ENCODE results near the gene IL9R.

IL9R gene

GRCh38 chrX:155997436-155997835, at the start of gene IL9R:
TSS of gene IL9R (plus strand) at chrX:155997696. CDS start at chrX:155997760, 64 bp downstream.
- Histone ChIP-seq H3K36me3 (ENCODE audit: insufficient read depth, low read length) (no peaks in the 10 kb centered on the region), H3K79me2 (ENCODE audit: control insufficient read depth, insufficient read depth, low read length, unreplicated experiment) (no peaks in the 10 kb centered on the region), H3K4me3 (ENCODE audit: low read depth, low read length) (no peak within 1 kb of the TSS), H3K27me3 (ENCODE audit: insufficient read depth, low read length) (no peaks in the 10 kb centered on the region), H2AFZ (ENCODE audit: low read length, unreplicated experiment) (no peak within 1 kb of the TSS), H3K27ac (ENCODE audit: low read depth, low read length) (no peak within 1 kb of the TSS), H3K4me1 (ENCODE audit: control insufficient read depth, insufficient read depth, low read length, unreplicated experiment) (no peaks in the 10 kb centered on the region)

GRCh38 chrX:155949098-155949497, 48.4 kb upstream of the IL9R start:
- Histone ChIP-seq H3K27me3 (ENCODE audit: insufficient read depth, low read length) (no peaks in the 10 kb centered on the region), H2AFZ (ENCODE audit: low read length, unreplicated experiment) (no peak overlapping the region), H3K27ac (ENCODE audit: low read depth, low read length) (no peak overlapping the region), H3K36me3 (ENCODE audit: insufficient read depth, low read length) (no peaks in the 10 kb centered on the region), H3K4me1 (ENCODE audit: control insufficient read depth, insufficient read depth, low read length, unreplicated experiment) (no peaks in the 10 kb centered on the region), H3K4me3 (ENCODE audit: low read depth, low read length) (no peak overlapping the region), H3K79me2 (ENCODE audit: control insufficient read depth, insufficient read depth, low read length, unreplicated experiment) (no peaks in the 10 kb centered on the region)

GRCh38 chrX:155951237-155951789, 46.2 kb upstream of the IL9R start:
- Histone ChIP-seq H3K36me3 (ENCODE audit: insufficient read depth, low read length) (no peaks in the 10 kb centered on the region), H3K27ac (ENCODE audit: low read depth, low read length) (no peak overlapping the region), H3K79me2 (ENCODE audit: control insufficient read depth, insufficient read depth, low read length, unreplicated experiment) (no peaks in the 10 kb centered on the region), H2AFZ (ENCODE audit: low read length, unreplicated experiment) (no peak overlapping the region), H3K27me3 (ENCODE audit: insufficient read depth, low read length) (no peaks in the 10 kb centered on the region), H3K4me1 (ENCODE audit: control insufficient read depth, insufficient read depth, low read length, unreplicated experiment) (no peaks in the 10 kb centered on the region), H3K4me3 (ENCODE audit: low read depth, low read length) (no peak overlapping the region)

GRCh38 chrX:155953055-155953454, 44.4 kb upstream of the IL9R start:
- no peak overlapping the region for H3K4me3 ChIP-seq (ENCODE audit: low read depth, low read length)
- H2AFZ ChIP-seq (ENCODE audit: low read length, unreplicated experiment), result no peak overlapping the region
- H3K79me2 ChIP-seq (ENCODE audit: control insufficient read depth, insufficient read depth, low read length, unreplicated experiment), result no peaks in the 10 kb centered on the region
- no peaks in the 10 kb centered on the region for H3K36me3 ChIP-seq (ENCODE audit: insufficient read depth, low read length)
- H3K27me3 ChIP-seq (ENCODE audit: insufficient read depth, low read length), result no peaks in the 10 kb centered on the region
- no peaks in the 10 kb centered on the region for H3K4me1 ChIP-seq (ENCODE audit: control insufficient read depth, insufficient read depth, low read length, unreplicated experiment)
- H3K27ac ChIP-seq (ENCODE audit: low read depth, low read length), result no peak overlapping the region

- Histone ChIP-seq H3K27me3 (ENCODE audit: insufficient read depth, low read length) (no peaks in the 10 kb centered on the region), H3K79me2 (ENCODE audit: control insufficient read depth, insufficient read depth, low read length, unreplicated experiment) (no peaks in the 10 kb centered on the region), H3K36me3 (ENCODE audit: insufficient read depth, low read length) (no peaks in the 10 kb centered on the region), H3K27ac (ENCODE audit: low read depth, low read length) (no peak overlapping the region), H3K4me1 (ENCODE audit: control insufficient read depth, insufficient read depth, low read length, unreplicated experiment) (no peaks in the 10 kb centered on the region), H3K4me3 (ENCODE audit: low read depth, low read length) (no peak overlapping the region), H2AFZ (ENCODE audit: low read length, unreplicated experiment) (no peak overlapping the region)
Measured at GRCh38 chrX:155954793-155955192, 42.7 kb upstream of the IL9R start.

GRCh38 chrX:155956099-155956498, 41.4 kb upstream of the IL9R start:
- Histone ChIP-seq H3K4me3 (ENCODE audit: low read depth, low read length) (no peak overlapping the region), H3K79me2 (ENCODE audit: control insufficient read depth, insufficient read depth, low read length, unreplicated experiment) (no peaks in the 10 kb centered on the region), H3K27ac (ENCODE audit: low read depth, low read length) (no peak overlapping the region), H3K36me3 (ENCODE audit: insufficient read depth, low read length) (no peaks in the 10 kb centered on the region), H3K4me1 (ENCODE audit: control insufficient read depth, insufficient read depth, low read length, unreplicated experiment) (no peaks in the 10 kb centered on the region), H2AFZ (ENCODE audit: low read length, unreplicated experiment) (no peak overlapping the region), H3K27me3 (ENCODE audit: insufficient read depth, low read length) (no peaks in the 10 kb centered on the region)

GRCh38 chrX:155956649-155957048, 40.8 kb upstream of the IL9R start:
- Histone ChIP-seq H3K4me1 (ENCODE audit: control insufficient read depth, insufficient read depth, low read length, unreplicated experiment) (no peaks in the 10 kb centered on the region), H3K36me3 (ENCODE audit: insufficient read depth, low read length) (no peaks in the 10 kb centered on the region), H3K27ac (ENCODE audit: low read depth, low read length) (no peak overlapping the region), H3K79me2 (ENCODE audit: control insufficient read depth, insufficient read depth, low read length, unreplicated experiment) (no peaks in the 10 kb centered on the region), H3K4me3 (ENCODE audit: low read depth, low read length) (no peak overlapping the region), H2AFZ (ENCODE audit: low read length, unreplicated experiment) (no peak overlapping the region), H3K27me3 (ENCODE audit: insufficient read depth, low read length) (0 out of 2 replicates have a peak, but pooled peaks cover 2% of the 10 kb centered on the region)

GRCh38 chrX:155957843-155958242, 39.7 kb upstream of the IL9R start:
- Histone ChIP-seq H3K27me3 (ENCODE audit: insufficient read depth, low read length) (0 out of 2 replicates have a peak, but pooled peaks cover 12% of the 10 kb centered on the region), H3K4me1 (ENCODE audit: control insufficient read depth, insufficient read depth, low read length, unreplicated experiment) (no peaks in the 10 kb centered on the region), H3K36me3 (ENCODE audit: insufficient read depth, low read length) (no peaks in the 10 kb centered on the region), H2AFZ (ENCODE audit: low read length, unreplicated experiment) (no peak overlapping the region), H3K4me3 (ENCODE audit: low read depth, low read length) (no peak overlapping the region), H3K79me2 (ENCODE audit: control insufficient read depth, insufficient read depth, low read length, unreplicated experiment) (no peaks in the 10 kb centered on the region), H3K27ac (ENCODE audit: low read depth, low read length) (no peak overlapping the region)

GRCh38 chrX:155959018-155959587, 38.4 kb upstream of the IL9R start:
- H3K4me1 ChIP-seq (ENCODE audit: control insufficient read depth, insufficient read depth, low read length, unreplicated experiment), result no peaks in the 10 kb centered on the region
- no peaks in the 10 kb centered on the region for H3K36me3 ChIP-seq (ENCODE audit: insufficient read depth, low read length)
- H3K27me3 ChIP-seq (ENCODE audit: insufficient read depth, low read length), result 0 out of 2 replicates have a peak, but pooled peaks cover 13% of the 10 kb centered on the region
- H3K4me3 ChIP-seq (ENCODE audit: low read depth, low read length), result no peak overlapping the region
- H3K79me2 ChIP-seq (ENCODE audit: control insufficient read depth, insufficient read depth, low read length, unreplicated experiment), result no peaks in the 10 kb centered on the region
- H2AFZ ChIP-seq (ENCODE audit: low read length, unreplicated experiment), result no peak overlapping the region
- no peak overlapping the region for H3K27ac ChIP-seq (ENCODE audit: low read depth, low read length)

GRCh38 chrX:155962906-155963305, 34.6 kb upstream of the IL9R start:
- Histone ChIP-seq H3K79me2 (ENCODE audit: control insufficient read depth, insufficient read depth, low read length, unreplicated experiment) (no peaks in the 10 kb centered on the region), H3K27ac (ENCODE audit: low read depth, low read length) (no peak overlapping the region), H3K27me3 (ENCODE audit: insufficient read depth, low read length) (0 out of 2 replicates have a peak, but pooled peaks cover 13% of the 10 kb centered on the region), H3K36me3 (ENCODE audit: insufficient read depth, low read length) (no peaks in the 10 kb centered on the region), H2AFZ (ENCODE audit: low read length, unreplicated experiment) (no peak overlapping the region), H3K4me1 (ENCODE audit: control insufficient read depth, insufficient read depth, low read length, unreplicated experiment) (no peaks in the 10 kb centered on the region), H3K4me3 (ENCODE audit: low read depth, low read length) (no peak overlapping the region)

- Histone ChIP-seq H3K4me3 (ENCODE audit: low read depth, low read length) (no peak overlapping the region), H3K79me2 (ENCODE audit: control insufficient read depth, insufficient read depth, low read length, unreplicated experiment) (no peaks in the 10 kb centered on the region), H3K4me1 (ENCODE audit: control insufficient read depth, insufficient read depth, low read length, unreplicated experiment) (no peaks in the 10 kb centered on the region), H3K27me3 (ENCODE audit: insufficient read depth, low read length) (0 out of 2 replicates have a peak, but pooled peaks cover 8% of the 10 kb centered on the region), H2AFZ (ENCODE audit: low read length, unreplicated experiment) (no peak overlapping the region), H3K27ac (ENCODE audit: low read depth, low read length) (no peak overlapping the region), H3K36me3 (ENCODE audit: insufficient read depth, low read length) (no peaks in the 10 kb centered on the region)
Measured at GRCh38 chrX:155966876-155967275, 30.6 kb upstream of the IL9R start.
